SK-N-SH (cell line): ENCODE results near the gene G6PD. TPM values are rescaled to one million over a fixed set of nuclear protein-coding genes. Genes with fewer than 3 reads are reported as not detected.

ENCODE experiments used
- CTCF ChIA-PET: fragments of 300-600, 350-600 bp; formaldehyde crosslinking; extraction: SDS; loops from one replicate; lab custom pipeline; 2021; lab: Yijun Ruan, JAX
- POLR2A ChIA-PET: fragments of 350-600 bp; sonication (Branson Sonifier 250); formaldehyde crosslinking; extraction: SDS; loops from one replicate; lab custom pipeline; 2020; ENCODE audit warnings: antibody characterized with exemption, inconsistent platforms; lab: Yijun Ruan, JAX
- DNase-seq: peaks from one replicate; pipeline ENCODE4 v3.0.0; 2012
- H2AFZ ChIP-seq: fragments of 200-600 bp; sonication (generic); 2 replicates; pipeline ENCODE4 v1.8.1; 2016; ENCODE audit warnings: antibody characterized with exemption, mild to moderate bottlenecking, low read depth
- H3F3A ChIP-seq: fragments of 200-600 bp; sonication (generic); replicated peaks from 2 replicates; pipeline ENCODE3; 2016; ENCODE audit warnings: antibody characterized with exemption, mild to moderate bottlenecking; ENCODE audit not compliant: insufficient read depth
- H3K27ac ChIP-seq, 2 experiments: fragments of 200-500 bp in 1 of 2; fragments of 200-600 bp in 1 of 2; sonication (Bioruptor generic) in 1 of 2; sonication (generic), shearing (Covaris generic) in 1 of 2; 2 replicates each; pipeline versions ENCODE4 v1.5.1 to v1.6.1; 2014 to 2016; ENCODE audit warnings: low read depth in 2 of 2, inconsistent platforms in 1 of 2, low read length in 1 of 2, mild to moderate bottlenecking in 1 of 2, mixed read lengths in 1 of 2
- H3K27me3 ChIP-seq: fragments of 200-600 bp; sonication (generic), shearing (Covaris generic); 2 replicates; pipeline ENCODE4 v1.6.1; 2016; ENCODE audit warnings: mixed run types; ENCODE audit not compliant: insufficient read depth
- H3K36me3 ChIP-seq, 2 experiments: fragments of 200-500 bp in 1 of 2; fragments of 200-600 bp in 1 of 2; sonication (Bioruptor generic) in 1 of 2; sonication (generic) in 1 of 2; replicated peaks in 1 of 2; 2 replicates each; pipeline versions ENCODE3 to v1.5.1; 2014 to 2016; ENCODE audit warnings: low read length in 1 of 2, mild to moderate bottlenecking in 1 of 2; ENCODE audit not compliant: insufficient read depth in 2 of 2, control insufficient read depth in 1 of 2
- H3K4me1 ChIP-seq, 2 experiments: fragments of 200-500 bp in 1 of 2; fragments of 200-600 bp in 1 of 2; sonication (Bioruptor generic) in 1 of 2; sonication (generic), shearing (Covaris generic) in 1 of 2; 2 replicates each; pipeline versions ENCODE4 v1.5.1 to v1.6.1; 2014 to 2016; ENCODE audit warnings: low read depth in 1 of 2, low read length in 1 of 2, mixed run types in 1 of 2; ENCODE audit not compliant: insufficient read depth in 2 of 2, control insufficient read depth in 1 of 2
- H3K4me2 ChIP-seq: fragments of 200-600 bp; sonication (generic), shearing (Covaris generic); 2 replicates; pipeline ENCODE4 v1.6.1; 2017; ENCODE audit warnings: mixed run types
- H3K4me3 ChIP-seq, 2 experiments: fragments of 200-500 bp in 1 of 2; fragments of 200-600 bp in 1 of 2; sonication (Bioruptor generic) in 1 of 2; sonication (generic), shearing (Covaris generic) in 1 of 2; 2 replicates each; pipeline versions ENCODE4 v1.5.1 to v1.8.1; 2014 to 2016; ENCODE audit warnings: low read depth in 2 of 2, inconsistent platforms in 1 of 2, low read length in 1 of 2, mild to moderate bottlenecking in 1 of 2, mixed read lengths in 1 of 2, moderate library complexity in 1 of 2
- H3K79me2 ChIP-seq: fragments of 200-600 bp; sonication (generic); 2 replicates; pipeline ENCODE4 v1.8.1; 2017; ENCODE audit warnings: mild to moderate bottlenecking; ENCODE audit not compliant: insufficient read depth
- H3K9ac ChIP-seq: fragments of 200-600 bp; sonication (generic); 2 replicates; pipeline ENCODE4 v1.6.1; 2017; ENCODE audit warnings: mixed run types
- H3K9me2 ChIP-seq: fragments of 200-600 bp; sonication (generic); 2 replicates; pipeline ENCODE4 v1.6.1; 2017; ENCODE audit warnings: mixed run types
- H3K9me3 ChIP-seq: fragments of 200-600 bp; sonication (generic); 2 replicates; pipeline ENCODE4 v1.6.1; 2017; ENCODE audit warnings: mixed run types, mild to moderate bottlenecking, moderate library complexity
- H4K20me1 ChIP-seq: fragments of 200-600 bp; sonication (generic); 2 replicates; pipeline ENCODE4 v1.6.1; 2017; ENCODE audit warnings: mild to moderate bottlenecking, mixed run types; ENCODE audit not compliant: insufficient read depth
- EP300 ChIP-seq, 2 experiments: IDR thresholded peaks; 2 replicates each; pipeline versions ENCODE4 v1.4.0 to v1.6.1; 2012; ENCODE audit warnings: borderline replicate concordance in 1 of 2, low read depth in 1 of 2, low read length in 1 of 2
- EZH2phosphoT487 ChIP-seq: fragments of 200-600 bp; sonication (generic); IDR thresholded peaks from 2 replicates; pipeline ENCODE4 v1.6.1; 2017; ENCODE audit warnings: low read depth, mixed run types, mild to moderate bottlenecking, antibody characterized with exemption, moderate library complexity, borderline replicate concordance
- FOSL2 ChIP-seq: IDR thresholded peaks from 2 replicates; pipeline ENCODE4 v1.4.0; 2012; ENCODE audit warnings: low read depth, mild to moderate bottlenecking, moderate library complexity, borderline replicate concordance
- FOXJ3 ChIP-seq: sonication (generic); formaldehyde crosslinking; IDR thresholded peaks from 2 replicates; pipeline ENCODE4 v1.5.1; 2020; ENCODE audit warnings: mild to moderate bottlenecking, missing genetic modification reagents
- FOXM1 ChIP-seq: IDR thresholded peaks from 2 replicates; pipeline ENCODE4 v1.4.0; 2012; ENCODE audit warnings: low read depth, mild to moderate bottlenecking
- GABPA ChIP-seq: IDR thresholded peaks from 2 replicates; pipeline ENCODE4 v1.4.0; 2012; ENCODE audit warnings: low read depth, mild to moderate bottlenecking
- GATA2 ChIP-seq: sonication (generic); formaldehyde crosslinking; IDR thresholded peaks from 2 replicates; pipeline ENCODE4 v1.5.0; 2020; ENCODE audit warnings: mild to moderate bottlenecking, missing genetic modification reagents
- JUND ChIP-seq: IDR thresholded peaks from 2 replicates; pipeline ENCODE4 v1.4.0; 2012
- MEF2A ChIP-seq: IDR thresholded peaks from 2 replicates; pipeline ENCODE4 v1.4.0; 2012; ENCODE audit warnings: low read depth, borderline replicate concordance
- MXI1 ChIP-seq: IDR thresholded peaks from 2 replicates; pipeline ENCODE4 v1.6.1; 2012; ENCODE audit warnings: mild to moderate bottlenecking, low read depth, low read length, improper control_type of control experiment
- NFIC ChIP-seq: IDR thresholded peaks from 2 replicates; pipeline ENCODE4 v1.4.0; 2012; ENCODE audit warnings: borderline replicate concordance
- NRF1 ChIP-seq: IDR thresholded peaks from 2 replicates; pipeline ENCODE4 v1.6.1; 2012; ENCODE audit warnings: low read depth, mild to moderate bottlenecking, low read length
- RAD21 ChIP-seq: IDR thresholded peaks from 2 replicates; pipeline ENCODE4 v1.6.1; 2012; ENCODE audit warnings: mild to moderate bottlenecking, low read length
- RCOR1 ChIP-seq: fragments of 150-350 bp; IDR thresholded peaks from 2 replicates; pipeline ENCODE4 v1.6.1; 2017; ENCODE audit warnings: antibody characterized with exemption, low read length
- RFX5 ChIP-seq: IDR thresholded peaks from 2 replicates; pipeline ENCODE4 v1.6.1; 2012; ENCODE audit warnings: mild to moderate bottlenecking, improper control_type of control experiment, low read length
- SIN3A ChIP-seq: IDR thresholded peaks from 2 replicates; pipeline ENCODE4 v1.6.1; 2012; ENCODE audit warnings: low read depth, mild to moderate bottlenecking, low read length, moderate library complexity, borderline replicate concordance
- SMC3 ChIP-seq: IDR thresholded peaks from 2 replicates; pipeline ENCODE4 v1.6.1; 2012; ENCODE audit warnings: low read depth, low read length, improper control_type of control experiment
- TAF1 ChIP-seq: IDR thresholded peaks from 2 replicates; pipeline ENCODE4 v1.6.1; 2012; ENCODE audit warnings: low read depth, mild to moderate bottlenecking, low read length, moderate library complexity, borderline replicate concordance
- TCF12 ChIP-seq: IDR thresholded peaks from 2 replicates; pipeline ENCODE4 v1.4.0; 2012
- YY1 ChIP-seq: IDR thresholded peaks from 2 replicates; pipeline ENCODE4 v1.4.0; 2012; ENCODE audit warnings: low read depth, mild to moderate bottlenecking
- WGBS: methylation state at CpG from one replicate; pipeline ENCODE4 v1.1.6; 2017; ENCODE audit warnings: low lambda C conversion rate; 5-methylcytosine and 5-hydroxymethylcytosine counted together
- polyA plus RNA-seq, 3 experiments: library from polyadenylated mRNA; depleted of rRNA; stranded (reverse); fragments of >200 nt; gene quantifications; 2 replicates each; pipeline ENCODE4 v1.2.3, GENCODE V29; 2012
- TF ChIP-seq, protein P1 (sequence below): fragments of 150-350 bp; IDR thresholded peaks from 2 replicates; pipeline ENCODE4 v1.6.1; 2017; ENCODE audit warnings: antibody characterized with exemption, low read length, low read depth, borderline replicate concordance
- TF ChIP-seq, protein P2 (sequence below): fragments of 200-600 bp; sonication (generic); IDR thresholded peaks from 2 replicates; pipeline ENCODE4 v1.6.1; 2017; ENCODE audit warnings: antibody characterized with exemption, mild to moderate bottlenecking, moderate library complexity
- TF ChIP-seq, protein P3 (sequence below): IDR thresholded peaks from 2 replicates; pipeline ENCODE4 v1.4.0; 2012; ENCODE audit warnings: low read depth, borderline replicate concordance
- TF ChIP-seq, protein P4 (sequence below): IDR thresholded peaks from 2 replicates; pipeline ENCODE4 v1.6.1; 2012; ENCODE audit warnings: mild to moderate bottlenecking, low read depth, low read length, moderate library complexity
- TF ChIP-seq, protein P5 (sequence below): IDR thresholded peaks from 2 replicates; pipeline ENCODE4 v1.4.0; 2012; ENCODE audit warnings: low read depth

Gene G6PD
- polyA plus RNA-seq, 1 of the 3 experiments (the other 2 are of a cell fraction): 131 TPM

DNA sequence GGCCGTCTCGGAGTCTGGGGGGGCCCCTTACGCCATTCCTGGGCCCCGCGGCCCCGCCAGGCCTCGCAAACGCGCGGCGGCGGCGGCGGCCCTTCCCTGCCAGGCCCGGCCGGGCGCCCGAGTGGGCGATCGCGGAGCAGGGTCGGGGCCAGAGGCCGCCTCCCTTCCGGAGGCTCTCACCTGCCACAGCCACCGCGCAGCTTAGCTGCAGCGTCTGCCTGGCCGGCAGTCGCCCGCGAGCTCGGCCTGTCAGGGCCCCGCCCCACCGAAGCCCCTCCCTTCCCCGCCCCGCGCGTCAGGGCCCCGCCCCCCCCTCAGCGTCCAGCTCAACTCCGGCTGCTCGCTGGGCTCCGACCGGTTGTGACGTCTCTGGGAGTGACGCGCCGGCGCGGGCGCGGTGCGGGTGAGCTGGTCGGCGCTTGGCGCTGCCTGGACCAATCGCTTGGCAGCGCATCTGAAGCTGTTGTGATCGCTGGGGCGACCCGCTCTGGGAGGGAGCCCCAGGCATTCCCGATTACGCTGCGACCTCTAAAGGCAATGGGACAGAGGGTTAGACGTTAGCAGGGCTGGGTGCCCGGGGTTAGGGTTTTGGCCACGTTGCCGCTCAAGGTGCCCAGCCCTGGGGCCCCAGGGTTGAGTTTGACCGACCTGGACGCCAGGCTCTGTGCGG lies 56.1 kb downstream of the G6PD start, which contains the start of gene SLC10A3:
Gene SLC10A3, minus strand, starts transcription at position 216 of the 670 bp plus-strand sequence. CDS start 1,689 bp downstream, outside the sequence.
- peak within 1 kb of the TSS; percentile 73 for H3K9ac ChIP-seq
- peak within 1 kb of the TSS; percentile 80 to 83 for H3K27ac ChIP-seq
- ChIA-PET CTCF (interaction anchor here (1.0 to 1.7 kb wide), 3 partner anchors 9 to 472 kb away, joined by 3 to 6 read pairs (median 4); no protein-coding TSS in a partner anchor), POLR2A (interaction anchor here (0.6 to 2.2 kb wide), 4 partner anchors 13 to 119 kb away, joined by 3 to 8 read pairs (median 4); partner anchors contain the start of genes LAGE3 and RPL10)
- 13% methylated on average over 25 of the region's 71 CpGs for WGBS
- 0 out of 2 replicates have a peak, but pooled peaks cover 10% of the 10 kb centered on the region for H3K27me3 ChIP-seq
- H3K4me1 ChIP-seq: peaks cover 0 to 12% of the 10 kb centered on the region in 2 experiments; a peak in 1 of 4 replicates
- peak within 1 kb of the TSS; percentile 96 for H2AFZ ChIP-seq
- peak within 1 kb of the TSS; percentile 74 for H3K4me2 ChIP-seq
- no peaks in the 10 kb centered on the region for H3K36me3 ChIP-seq
- no peaks in the 10 kb centered on the region for H3K9me2 ChIP-seq
- H3K9me3 ChIP-seq: no peaks in the 10 kb centered on the region
- H3K79me2 ChIP-seq: peaks cover 9% of the 10 kb centered on the region; the same call in 1 of the 2 replicates
- peak; percentile 93 for DNase-seq
- peaks cover 2% of the 10 kb centered on the region for H3F3A ChIP-seq
- H4K20me1 ChIP-seq: no peaks in the 10 kb centered on the region
- peak within 1 kb of the TSS; percentile 61 to 66 for H3K4me3 ChIP-seq
- TF ChIP-seq MXI1: 0 out of 2 replicates have a peak, but pooled peaks have one; percentile 13
- no peak for TF ChIP-seq FOXM1
- no peak for TF ChIP-seq SMC3
- peak; percentile 67 for TF ChIP-seq NRF1
- TF ChIP-seq NFIC: no peak
- peak; percentile 37; the same call in 1 of the 2 replicates for TF ChIP-seq GABPA
- TF ChIP-seq GATA2 (CRISPR knock-in tag): no peak
- no peak for TF ChIP-seq RCOR1
- TF ChIP-seq EP300 (IDR thresholded peaks at IDR 0.05; ENCODE audit: borderline replicate concordance in 1 of 2, low read depth in 1 of 2, low read length in 1 of 2): no peak
- peak; percentile 75; the same call in 1 of the 2 replicates for TF ChIP-seq TAF1
- TF ChIP-seq RAD21: peak; percentile 34
- TF ChIP-seq, protein P1, sequence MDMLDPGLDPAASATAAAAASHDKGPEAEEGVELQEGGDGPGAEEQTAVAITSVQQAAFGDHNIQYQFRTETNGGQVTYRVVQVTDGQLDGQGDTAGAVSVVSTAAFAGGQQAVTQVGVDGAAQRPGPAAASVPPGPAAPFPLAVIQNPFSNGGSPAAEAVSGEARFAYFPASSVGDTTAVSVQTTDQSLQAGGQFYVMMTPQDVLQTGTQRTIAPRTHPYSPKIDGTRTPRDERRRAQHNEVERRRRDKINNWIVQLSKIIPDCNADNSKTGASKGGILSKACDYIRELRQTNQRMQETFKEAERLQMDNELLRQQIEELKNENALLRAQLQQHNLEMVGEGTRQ: no peak
- no peak for TF ChIP-seq RFX5
- TF ChIP-seq, protein P2, sequence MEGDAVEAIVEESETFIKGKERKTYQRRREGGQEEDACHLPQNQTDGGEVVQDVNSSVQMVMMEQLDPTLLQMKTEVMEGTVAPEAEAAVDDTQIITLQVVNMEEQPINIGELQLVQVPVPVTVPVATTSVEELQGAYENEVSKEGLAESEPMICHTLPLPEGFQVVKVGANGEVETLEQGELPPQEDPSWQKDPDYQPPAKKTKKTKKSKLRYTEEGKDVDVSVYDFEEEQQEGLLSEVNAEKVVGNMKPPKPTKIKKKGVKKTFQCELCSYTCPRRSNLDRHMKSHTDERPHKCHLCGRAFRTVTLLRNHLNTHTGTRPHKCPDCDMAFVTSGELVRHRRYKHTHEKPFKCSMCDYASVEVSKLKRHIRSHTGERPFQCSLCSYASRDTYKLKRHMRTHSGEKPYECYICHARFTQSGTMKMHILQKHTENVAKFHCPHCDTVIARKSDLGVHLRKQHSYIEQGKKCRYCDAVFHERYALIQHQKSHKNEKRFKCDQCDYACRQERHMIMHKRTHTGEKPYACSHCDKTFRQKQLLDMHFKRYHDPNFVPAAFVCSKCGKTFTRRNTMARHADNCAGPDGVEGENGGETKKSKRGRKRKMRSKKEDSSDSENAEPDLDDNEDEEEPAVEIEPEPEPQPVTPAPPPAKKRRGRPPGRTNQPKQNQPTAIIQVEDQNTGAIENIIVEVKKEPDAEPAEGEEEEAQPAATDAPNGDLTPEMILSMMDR: 0 out of 2 replicates have a peak, but pooled peaks have one; percentile 15
- no peak for TF ChIP-seq YY1
- no peak for TF ChIP-seq EZH2phosphoT487
- TF ChIP-seq TCF12: no peak
- peak; percentile 3; the same call in 1 of the 2 replicates for TF ChIP-seq SIN3A
- TF ChIP-seq, protein P3, sequence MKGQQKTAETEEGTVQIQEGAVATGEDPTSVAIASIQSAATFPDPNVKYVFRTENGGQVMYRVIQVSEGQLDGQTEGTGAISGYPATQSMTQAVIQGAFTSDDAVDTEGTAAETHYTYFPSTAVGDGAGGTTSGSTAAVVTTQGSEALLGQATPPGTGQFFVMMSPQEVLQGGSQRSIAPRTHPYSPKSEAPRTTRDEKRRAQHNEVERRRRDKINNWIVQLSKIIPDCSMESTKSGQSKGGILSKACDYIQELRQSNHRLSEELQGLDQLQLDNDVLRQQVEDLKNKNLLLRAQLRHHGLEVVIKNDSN: no peak
- TF ChIP-seq, protein P4, sequence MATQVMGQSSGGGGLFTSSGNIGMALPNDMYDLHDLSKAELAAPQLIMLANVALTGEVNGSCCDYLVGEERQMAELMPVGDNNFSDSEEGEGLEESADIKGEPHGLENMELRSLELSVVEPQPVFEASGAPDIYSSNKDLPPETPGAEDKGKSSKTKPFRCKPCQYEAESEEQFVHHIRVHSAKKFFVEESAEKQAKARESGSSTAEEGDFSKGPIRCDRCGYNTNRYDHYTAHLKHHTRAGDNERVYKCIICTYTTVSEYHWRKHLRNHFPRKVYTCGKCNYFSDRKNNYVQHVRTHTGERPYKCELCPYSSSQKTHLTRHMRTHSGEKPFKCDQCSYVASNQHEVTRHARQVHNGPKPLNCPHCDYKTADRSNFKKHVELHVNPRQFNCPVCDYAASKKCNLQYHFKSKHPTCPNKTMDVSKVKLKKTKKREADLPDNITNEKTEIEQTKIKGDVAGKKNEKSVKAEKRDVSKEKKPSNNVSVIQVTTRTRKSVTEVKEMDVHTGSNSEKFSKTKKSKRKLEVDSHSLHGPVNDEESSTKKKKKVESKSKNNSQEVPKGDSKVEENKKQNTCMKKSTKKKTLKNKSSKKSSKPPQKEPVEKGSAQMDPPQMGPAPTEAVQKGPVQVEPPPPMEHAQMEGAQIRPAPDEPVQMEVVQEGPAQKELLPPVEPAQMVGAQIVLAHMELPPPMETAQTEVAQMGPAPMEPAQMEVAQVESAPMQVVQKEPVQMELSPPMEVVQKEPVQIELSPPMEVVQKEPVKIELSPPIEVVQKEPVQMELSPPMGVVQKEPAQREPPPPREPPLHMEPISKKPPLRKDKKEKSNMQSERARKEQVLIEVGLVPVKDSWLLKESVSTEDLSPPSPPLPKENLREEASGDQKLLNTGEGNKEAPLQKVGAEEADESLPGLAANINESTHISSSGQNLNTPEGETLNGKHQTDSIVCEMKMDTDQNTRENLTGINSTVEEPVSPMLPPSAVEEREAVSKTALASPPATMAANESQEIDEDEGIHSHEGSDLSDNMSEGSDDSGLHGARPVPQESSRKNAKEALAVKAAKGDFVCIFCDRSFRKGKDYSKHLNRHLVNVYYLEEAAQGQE: no peak
- TF ChIP-seq, protein P5, sequence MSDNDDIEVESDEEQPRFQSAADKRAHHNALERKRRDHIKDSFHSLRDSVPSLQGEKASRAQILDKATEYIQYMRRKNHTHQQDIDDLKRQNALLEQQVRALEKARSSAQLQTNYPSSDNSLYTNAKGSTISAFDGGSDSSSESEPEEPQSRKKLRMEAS: peak; percentile 60; the same call in 1 of the 2 replicates
- no peak for TF ChIP-seq MEF2A
- TF ChIP-seq JUND: no peak
- TF ChIP-seq FOXJ3 (CRISPR knock-in tag): no peak
- TF ChIP-seq FOSL2: no peak
